A549 treated with GW870086 at 1 μM for 4 hours (cell line): ENCODE results near the gene RFLNA. TPM values are rescaled to one million over a fixed set of nuclear protein-coding genes. Genes with fewer than 3 reads are reported as not detected.

Experiments used
- total RNA-seq: library from RNA; stranded (reverse); fragments of 200-300 nt; extraction: Qiagen RNA extraction; gene quantifications from 5 replicates; pipeline ENCODE4 v1.2.3, GENCODE V29; 2022; ENCODE audit warnings: low read depth

RFLNA gene
- 0.06 to 0.24 TPM (median 0.10 TPM) in 4 of 5 replicates, not detected in the other for total RNA-seq

GRCh38 chr12:124294780-124295341 lies at the start of gene RFLNA:
Gene RFLNA, plus strand, starts transcription at chr12:124295093. Its CDS starts 337 bp downstream, at chr12:124295430.

